HCT116 (cell line): Measurements from ENCODE around the gene OPN1SW. TPM values are rescaled to one million over a fixed set of nuclear protein-coding genes. Genes with fewer than 3 reads are reported as not detected.

ENCODE experiments used
- ATAC-seq: fragments of 200-7000 bp; cut with Tn5 transposase; 2 replicates; pipeline ENCODE4 v1.9.1; 2020; ENCODE audit warnings: mild to moderate bottlenecking, moderate library complexity
- BruUV-seq: library from RNA; stranded (reverse); fragments of 400-500 nt; replicated peaks from 2 replicates; lab custom pipeline; 2021; lab: Mats Ljungman, UMichigan
- CTCF ChIA-PET: fragments of 300-600 bp; sonication (Branson Sonifier 250); formaldehyde crosslinking; loops from one replicate; lab custom pipeline; 2021; ENCODE audit warnings: antibody characterized with exemption; lab: Charles Lee
- POLR2A ChIA-PET: fragments of 300-600, 350-600 bp; sonication (Branson Sonifier 250); formaldehyde crosslinking; loops from one replicate; lab custom pipeline; 2021; ENCODE audit warnings: antibody characterized with exemption; lab: Charles Lee
- RAD21 ChIA-PET, 2 experiments: fragments of 300-600 bp; sonication (Branson Sonifier 250); formaldehyde crosslinking; loops; one replicate each; lab custom pipeline; 2023; ENCODE audit warnings: low total read pairs in 2 of 2; ENCODE audit not compliant: uncharacterized antibody in 2 of 2, unreplicated experiment in 2 of 2, low non-redundant PET in 1 of 2; lab: Charles Lee
- DNase-seq: peaks from one replicate; pipeline ENCODE4 v3.0.0-alpha.2; 2010; ENCODE audit warnings: low read depth, low spot score
- H2AFZ ChIP-seq: fragments of 200-600 bp; shearing (Covaris generic), sonication (generic); 2 replicates; pipeline ENCODE4 v1.6.1; 2017; ENCODE audit warnings: low read depth, mixed run types, mixed read lengths, antibody characterized with exemption, low read length; ENCODE audit not compliant: poor library complexity, severe bottlenecking
- H3K27ac ChIP-seq: 2 replicates; pipeline ENCODE4 v1.5.1; 2012; ENCODE audit warnings: low read depth, low read length
- H3K27me3 ChIP-seq: fragments of 200-600 bp; sonication (generic); 2 replicates; pipeline ENCODE4 v1.6.1; 2016; ENCODE audit warnings: mixed run types, low read length, mixed read lengths; ENCODE audit not compliant: insufficient read depth
- H3K36me3 ChIP-seq, 2 experiments: fragments of 200-500 bp in 1 of 2; fragments of 200-600 bp in 1 of 2; sonication (Bioruptor generic) in 1 of 2; sonication (generic) in 1 of 2; 2 replicates each; pipeline versions ENCODE4 v1.5.1 to v1.6.1; 2014 to 2016; ENCODE audit warnings: low read length in 2 of 2, inconsistent platforms in 1 of 2, mixed read lengths in 1 of 2, mixed run types in 1 of 2; ENCODE audit not compliant: insufficient read depth in 2 of 2, control insufficient read depth in 1 of 2
- H3K4me1 ChIP-seq, 2 experiments: fragments of 200-600 bp in 1 of 2; sonication (generic) in 1 of 2; 2 replicates each; pipeline versions ENCODE4 v1.5.1 to v1.6.1; 2012 to 2017; ENCODE audit warnings: low read length in 2 of 2, inconsistent platforms in 1 of 2, mild to moderate bottlenecking in 1 of 2, mixed read lengths in 1 of 2, mixed run types in 1 of 2, moderate library complexity in 1 of 2; ENCODE audit not compliant: insufficient read depth in 2 of 2, control insufficient read depth in 1 of 2
- H3K4me2 ChIP-seq: fragments of 200-600 bp; sonication (generic); 2 replicates; pipeline ENCODE4 v1.6.1; 2017; ENCODE audit warnings: mixed run types, low read length, mixed read lengths
- H3K4me3 ChIP-seq, 2 experiments: fragments of 200-600 bp in 1 of 2; sonication (generic) in 1 of 2; replicated peaks in 1 of 2; 2 replicates each; pipeline ENCODE4 v1.5.1; 2011 to 2016; ENCODE audit warnings: low read length in 2 of 2, control low read depth in 1 of 2, low read depth in 1 of 2, mild to moderate bottlenecking in 1 of 2, mixed read lengths in 1 of 2, mixed run types in 1 of 2
- H3K79me2 ChIP-seq: fragments of 200-600 bp; sonication (generic); 2 replicates; pipeline ENCODE4 v1.6.1; 2017; ENCODE audit warnings: mild to moderate bottlenecking, mixed run types, low read length, moderate library complexity, mixed read lengths; ENCODE audit not compliant: insufficient read depth
- H3K9ac ChIP-seq: fragments of 200-600 bp; sonication (generic); 2 replicates; pipeline ENCODE4 v1.6.1; 2016; ENCODE audit warnings: low read length, mixed read lengths
- H3K9me2 ChIP-seq: fragments of 200-600 bp; sonication (generic), shearing (Covaris generic); 2 replicates; pipeline ENCODE4 v1.6.1; 2017; ENCODE audit warnings: mixed run types, mild to moderate bottlenecking, moderate library complexity; ENCODE audit not compliant: insufficient read depth
- H3K9me3 ChIP-seq, 2 experiments: fragments of 200-500 bp in 1 of 2; fragments of 200-600 bp in 1 of 2; sonication (Bioruptor generic) in 1 of 2; sonication (generic) in 1 of 2; 2 replicates each; pipeline ENCODE4 v1.6.1; 2014 to 2017; ENCODE audit warnings: low read length in 2 of 2, mixed read lengths in 2 of 2, inconsistent platforms in 1 of 2, low read depth in 1 of 2, mild to moderate bottlenecking in 1 of 2, mixed run types in 1 of 2, moderate library complexity in 1 of 2; ENCODE audit not compliant: control insufficient read depth in 1 of 2, insufficient read depth in 1 of 2
- H4K20me1 ChIP-seq: fragments of 200-600 bp; sonication (generic), shearing (Covaris generic); 2 replicates; pipeline ENCODE4 v1.6.1; 2017; ENCODE audit warnings: mixed run types, mild to moderate bottlenecking, moderate library complexity; ENCODE audit not compliant: insufficient read depth
- ATF3 ChIP-seq: IDR thresholded peaks from 2 replicates; pipeline ENCODE4 v1.6.1; 2012
- CBX3 ChIP-seq: IDR thresholded peaks from 2 replicates; pipeline ENCODE4 v1.6.1; 2012; ENCODE audit warnings: low read depth
- ELF1 ChIP-seq: IDR thresholded peaks from 2 replicates; pipeline ENCODE4 v1.6.1; 2012; ENCODE audit warnings: low read depth, borderline replicate concordance
- FOSL1 ChIP-seq: IDR thresholded peaks from 2 replicates; pipeline ENCODE4 v1.6.1; 2012; ENCODE audit warnings: low read depth
- MAX ChIP-seq: IDR thresholded peaks from 2 replicates; pipeline ENCODE4 v1.6.1; 2012
- POLR2A ChIP-seq: IDR thresholded peaks from 2 replicates; pipeline ENCODE4 v1.7.0; 2011; ENCODE audit warnings: borderline replicate concordance; ENCODE audit not compliant: insufficient read depth, insufficient read length; ENCODE audit errors: extremely low read depth
- RAD21 ChIP-seq: IDR thresholded peaks from 2 replicates; pipeline ENCODE4 v1.6.1; 2012; ENCODE audit warnings: low read depth, mild to moderate bottlenecking
- SIN3A ChIP-seq: IDR thresholded peaks from 2 replicates; pipeline ENCODE4 v1.6.1; 2012; ENCODE audit warnings: low read depth
- SP1 ChIP-seq: IDR thresholded peaks from 2 replicates; pipeline ENCODE4 v1.6.1; 2012; ENCODE audit warnings: low read depth
- SRF ChIP-seq: IDR thresholded peaks from 2 replicates; pipeline ENCODE4 v1.6.1; 2012; ENCODE audit warnings: low read depth
- TCF7L2 ChIP-seq: IDR thresholded peaks from 2 replicates; pipeline ENCODE4 v1.7.0; 2011; ENCODE audit warnings: borderline replicate concordance, inconsistent platforms; ENCODE audit not compliant: insufficient read depth, insufficient read length; ENCODE audit errors: extremely low read depth
- YY1 ChIP-seq: IDR thresholded peaks from 2 replicates; pipeline ENCODE4 v1.6.1; 2011; ENCODE audit warnings: low read length, low read depth, moderate library complexity, mild to moderate bottlenecking; ENCODE audit not compliant: insufficient replicate concordance; ENCODE audit errors: extremely low read depth
- ZFX ChIP-seq: fragments of 450-650 bp; IDR thresholded peaks from 2 replicates; pipeline ENCODE4 v1.6.1; 2017
- intact Hi-C: fragments of 100-400 bp; cut with micrococcal nuclease; formaldehyde crosslinking; loops from 2 replicates; pipeline ENCODE4 v1.10.0; 2022
- total RNA-seq: library from RNA; stranded (reverse); gene quantifications from one replicate; pipeline ENCODE4 v1.2.1, GENCODE V29; 2021; ENCODE audit not compliant: unreplicated experiment
- TF ChIP-seq, protein P1 (sequence below): IDR thresholded peaks from 2 replicates; pipeline ENCODE4 v1.6.1; 2012; ENCODE audit warnings: low read depth

OPN1SW gene
- total RNA-seq, 1 experiment from 2014 or later, result not detected

DNA sequence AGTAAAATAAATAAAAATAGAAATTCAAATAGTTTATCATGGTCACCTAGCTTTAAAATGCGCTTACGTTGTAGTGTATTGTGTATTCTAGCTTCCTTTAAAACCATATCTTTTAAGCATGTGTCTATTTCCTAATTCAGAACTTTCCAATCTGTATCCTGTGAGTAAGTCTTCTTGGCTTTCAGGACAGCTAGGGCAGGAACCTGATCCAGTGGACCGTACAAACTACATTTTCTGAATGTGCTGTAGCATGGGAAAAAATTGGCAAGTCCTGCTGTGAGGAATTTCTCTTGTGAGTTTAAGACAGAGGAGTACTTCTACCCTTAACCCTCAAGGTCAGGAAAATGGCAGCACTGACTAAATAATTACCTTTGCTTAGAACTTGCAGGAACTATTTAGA, 12.1 kb downstream of the OPN1SW start:
- no peak overlapping the region for H3K4me2 ChIP-seq
- ChIA-PET CTCF (no interaction called here), POLR2A (no interaction called here), RAD21 (no interaction called here)
- intact Hi-C loops, result no loop called here
- H4K20me1 ChIP-seq, result no peaks in the 10 kb centered on the region
- no peak overlapping the region for H3K9ac ChIP-seq
- BruUV-seq, result no TSS peak
- no peak for TF ChIP-seq MAX
- TF ChIP-seq ELF1, result no peak
- TF ChIP-seq FOSL1, result no peak
- TF ChIP-seq, protein P1, sequence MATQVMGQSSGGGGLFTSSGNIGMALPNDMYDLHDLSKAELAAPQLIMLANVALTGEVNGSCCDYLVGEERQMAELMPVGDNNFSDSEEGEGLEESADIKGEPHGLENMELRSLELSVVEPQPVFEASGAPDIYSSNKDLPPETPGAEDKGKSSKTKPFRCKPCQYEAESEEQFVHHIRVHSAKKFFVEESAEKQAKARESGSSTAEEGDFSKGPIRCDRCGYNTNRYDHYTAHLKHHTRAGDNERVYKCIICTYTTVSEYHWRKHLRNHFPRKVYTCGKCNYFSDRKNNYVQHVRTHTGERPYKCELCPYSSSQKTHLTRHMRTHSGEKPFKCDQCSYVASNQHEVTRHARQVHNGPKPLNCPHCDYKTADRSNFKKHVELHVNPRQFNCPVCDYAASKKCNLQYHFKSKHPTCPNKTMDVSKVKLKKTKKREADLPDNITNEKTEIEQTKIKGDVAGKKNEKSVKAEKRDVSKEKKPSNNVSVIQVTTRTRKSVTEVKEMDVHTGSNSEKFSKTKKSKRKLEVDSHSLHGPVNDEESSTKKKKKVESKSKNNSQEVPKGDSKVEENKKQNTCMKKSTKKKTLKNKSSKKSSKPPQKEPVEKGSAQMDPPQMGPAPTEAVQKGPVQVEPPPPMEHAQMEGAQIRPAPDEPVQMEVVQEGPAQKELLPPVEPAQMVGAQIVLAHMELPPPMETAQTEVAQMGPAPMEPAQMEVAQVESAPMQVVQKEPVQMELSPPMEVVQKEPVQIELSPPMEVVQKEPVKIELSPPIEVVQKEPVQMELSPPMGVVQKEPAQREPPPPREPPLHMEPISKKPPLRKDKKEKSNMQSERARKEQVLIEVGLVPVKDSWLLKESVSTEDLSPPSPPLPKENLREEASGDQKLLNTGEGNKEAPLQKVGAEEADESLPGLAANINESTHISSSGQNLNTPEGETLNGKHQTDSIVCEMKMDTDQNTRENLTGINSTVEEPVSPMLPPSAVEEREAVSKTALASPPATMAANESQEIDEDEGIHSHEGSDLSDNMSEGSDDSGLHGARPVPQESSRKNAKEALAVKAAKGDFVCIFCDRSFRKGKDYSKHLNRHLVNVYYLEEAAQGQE, result no peak
- no peak for TF ChIP-seq YY1
- no peak for TF ChIP-seq ZFX
- TF ChIP-seq SIN3A, result no peak
- no peak for TF ChIP-seq SRF
- TF ChIP-seq CBX3, result no peak
- no peak for TF ChIP-seq ATF3
- TF ChIP-seq POLR2A, result no peak
- TF ChIP-seq TCF7L2, result no peak
- TF ChIP-seq RAD21, result no peak
- TF ChIP-seq SP1, result no peak
- no peaks in the 10 kb centered on the region for H3K4me1 ChIP-seq
- no peaks in the 10 kb centered on the region for H3K9me2 ChIP-seq
- DNase-seq (no peak), ATAC-seq (no peak)
- H3K9me3 ChIP-seq, result no peaks in the 10 kb centered on the region
- H3K79me2 ChIP-seq, result no peaks in the 10 kb centered on the region
- no peaks in the 10 kb centered on the region for H3K27me3 ChIP-seq
- no peak overlapping the region for H2AFZ ChIP-seq
- H3K27ac ChIP-seq, result no peak overlapping the region
- H3K4me3 ChIP-seq, result no peak overlapping the region
- H3K36me3 ChIP-seq, result peaks cover 36 to 40% of the 10 kb centered on the region in 2 experiments
